Retinal pigment epithelial cell (primary cell): ENCODE data around the gene PTDSS2.

Experiments used
- DNase-seq: peaks from one replicate; pipeline ENCODE4 v3.0.0-alpha.2; 2010; ENCODE audit warnings: low read depth
- H3K4me3 ChIP-seq: 2 replicates; pipeline ENCODE4 v1.5.1; 2011; ENCODE audit warnings: mild to moderate bottlenecking, low read length, control low read depth, moderate library complexity
- TF ChIP-seq, protein P1 (sequence below): conservative IDR thresholded peaks from 2 replicates; pipeline ENCODE4 v1.5.1; 2011; ENCODE audit warnings: low read depth, low read length, control low read depth, inconsistent platforms

Gene PTDSS2

DNA sequence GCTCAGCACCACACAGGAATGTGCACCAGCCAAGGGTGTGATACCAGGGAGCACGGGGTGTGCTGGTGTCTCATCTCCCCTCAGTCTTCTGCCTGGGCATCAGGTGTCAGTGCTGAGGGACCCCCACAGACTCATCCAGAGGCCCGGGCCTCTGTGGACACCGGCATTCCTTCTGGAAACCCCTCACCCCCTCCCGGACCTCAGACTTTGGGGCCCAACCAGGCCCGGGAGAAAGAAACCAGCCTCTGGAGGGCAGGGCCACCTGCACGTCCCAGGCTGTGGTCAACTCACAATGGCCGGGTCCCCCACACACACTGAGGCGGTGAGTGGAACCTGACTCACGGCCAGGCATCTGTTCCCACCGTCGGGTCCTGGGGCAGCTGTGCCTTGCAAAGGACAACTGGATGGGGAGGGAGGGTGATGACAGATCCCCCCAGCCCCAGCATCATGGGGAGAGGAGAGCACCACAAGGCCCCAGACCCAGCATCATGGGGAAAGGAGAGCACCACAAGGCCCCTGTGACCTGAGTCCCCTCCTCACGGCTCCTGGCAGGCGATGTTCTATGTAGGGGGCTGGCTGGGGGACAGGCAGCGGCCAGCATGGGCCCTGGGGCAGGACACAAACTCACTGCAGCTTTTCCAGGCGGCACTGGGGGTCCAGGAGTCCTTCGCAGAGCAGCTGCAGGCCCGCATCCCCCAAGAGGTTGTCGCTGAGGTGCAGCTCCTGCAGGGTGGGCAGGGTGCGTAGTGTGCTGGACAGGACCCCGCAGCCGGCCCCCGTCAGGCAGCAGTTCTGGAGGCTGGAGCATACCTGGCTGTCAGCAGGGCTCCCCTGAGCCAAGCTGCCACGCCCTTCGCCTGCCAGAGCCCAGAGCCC is 49.4 kb downstream of the PTDSS2 start:
- TF ChIP-seq, protein P1, sequence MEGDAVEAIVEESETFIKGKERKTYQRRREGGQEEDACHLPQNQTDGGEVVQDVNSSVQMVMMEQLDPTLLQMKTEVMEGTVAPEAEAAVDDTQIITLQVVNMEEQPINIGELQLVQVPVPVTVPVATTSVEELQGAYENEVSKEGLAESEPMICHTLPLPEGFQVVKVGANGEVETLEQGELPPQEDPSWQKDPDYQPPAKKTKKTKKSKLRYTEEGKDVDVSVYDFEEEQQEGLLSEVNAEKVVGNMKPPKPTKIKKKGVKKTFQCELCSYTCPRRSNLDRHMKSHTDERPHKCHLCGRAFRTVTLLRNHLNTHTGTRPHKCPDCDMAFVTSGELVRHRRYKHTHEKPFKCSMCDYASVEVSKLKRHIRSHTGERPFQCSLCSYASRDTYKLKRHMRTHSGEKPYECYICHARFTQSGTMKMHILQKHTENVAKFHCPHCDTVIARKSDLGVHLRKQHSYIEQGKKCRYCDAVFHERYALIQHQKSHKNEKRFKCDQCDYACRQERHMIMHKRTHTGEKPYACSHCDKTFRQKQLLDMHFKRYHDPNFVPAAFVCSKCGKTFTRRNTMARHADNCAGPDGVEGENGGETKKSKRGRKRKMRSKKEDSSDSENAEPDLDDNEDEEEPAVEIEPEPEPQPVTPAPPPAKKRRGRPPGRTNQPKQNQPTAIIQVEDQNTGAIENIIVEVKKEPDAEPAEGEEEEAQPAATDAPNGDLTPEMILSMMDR = no peak
- no peak for DNase-seq
- no peak overlapping the region for H3K4me3 ChIP-seq

DNA sequence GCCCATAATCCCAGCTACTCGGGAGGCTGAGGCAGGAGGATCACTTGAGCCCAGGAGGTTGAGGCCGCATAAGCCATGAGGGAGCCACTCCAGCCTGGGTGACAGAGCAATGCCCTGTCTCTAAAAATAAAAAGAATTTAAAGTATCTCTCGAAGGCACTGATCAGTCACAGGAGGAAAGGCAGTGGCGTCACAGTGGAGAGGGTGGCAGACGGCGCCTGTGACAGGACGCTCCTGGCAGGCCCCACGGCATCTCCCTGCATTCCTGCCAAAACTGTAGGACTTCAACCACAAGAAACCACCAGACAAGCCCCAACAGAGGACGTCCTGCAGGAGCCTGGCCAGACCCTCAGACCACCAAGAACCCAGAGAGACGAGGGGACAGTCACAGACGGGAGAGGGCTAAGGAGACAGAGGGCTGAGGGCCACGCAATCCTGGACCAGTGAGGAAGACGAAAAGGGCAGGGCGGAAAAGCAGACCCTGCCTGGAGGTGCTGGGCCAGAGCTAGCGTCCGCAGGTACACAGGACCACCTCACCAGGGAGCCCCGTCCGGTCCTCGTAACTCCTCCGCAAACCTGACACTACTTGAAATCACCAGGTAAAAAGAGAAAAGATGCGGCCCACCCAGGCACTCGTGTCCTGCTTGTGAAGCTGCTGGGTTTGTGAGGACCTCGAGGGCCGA is 51.1 kb downstream of the PTDSS2 start:
- H3K4me3 ChIP-seq = no peak overlapping the region
- DNase-seq = no peak
- TF ChIP-seq, protein P1 = no peak

DNA sequence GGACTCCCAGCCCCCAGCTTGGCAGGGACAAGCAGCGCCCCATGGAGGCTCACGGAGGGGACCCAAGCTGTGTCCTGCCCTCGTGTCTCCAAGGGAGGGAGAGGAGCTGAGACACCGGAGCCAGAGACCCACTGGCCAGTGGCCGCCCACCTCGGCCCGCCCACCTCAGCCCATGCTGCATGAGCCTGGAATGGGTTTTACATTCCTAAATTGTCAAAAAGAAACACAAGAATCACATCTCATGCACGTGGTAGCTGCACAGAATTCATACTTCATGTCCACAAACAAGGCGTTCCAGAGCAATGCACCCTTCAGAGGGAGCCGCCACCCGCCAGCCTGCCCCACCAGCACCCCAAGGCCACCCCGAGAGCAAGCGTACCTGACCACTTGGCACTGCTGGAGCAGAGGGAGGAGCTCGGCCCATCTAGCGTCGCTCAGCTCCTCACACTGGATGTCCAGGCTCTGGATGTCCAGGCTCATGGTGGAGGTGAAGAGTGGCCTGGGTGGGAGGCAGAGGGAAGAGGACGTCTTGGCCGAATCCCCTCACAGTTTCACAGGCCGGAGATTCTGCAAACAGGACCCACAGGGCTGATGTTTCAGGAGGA is 51.7 kb downstream of the PTDSS2 start:
- TF ChIP-seq, protein P1 = no peak
- no peak for DNase-seq
- no peak overlapping the region for H3K4me3 ChIP-seq

DNA sequence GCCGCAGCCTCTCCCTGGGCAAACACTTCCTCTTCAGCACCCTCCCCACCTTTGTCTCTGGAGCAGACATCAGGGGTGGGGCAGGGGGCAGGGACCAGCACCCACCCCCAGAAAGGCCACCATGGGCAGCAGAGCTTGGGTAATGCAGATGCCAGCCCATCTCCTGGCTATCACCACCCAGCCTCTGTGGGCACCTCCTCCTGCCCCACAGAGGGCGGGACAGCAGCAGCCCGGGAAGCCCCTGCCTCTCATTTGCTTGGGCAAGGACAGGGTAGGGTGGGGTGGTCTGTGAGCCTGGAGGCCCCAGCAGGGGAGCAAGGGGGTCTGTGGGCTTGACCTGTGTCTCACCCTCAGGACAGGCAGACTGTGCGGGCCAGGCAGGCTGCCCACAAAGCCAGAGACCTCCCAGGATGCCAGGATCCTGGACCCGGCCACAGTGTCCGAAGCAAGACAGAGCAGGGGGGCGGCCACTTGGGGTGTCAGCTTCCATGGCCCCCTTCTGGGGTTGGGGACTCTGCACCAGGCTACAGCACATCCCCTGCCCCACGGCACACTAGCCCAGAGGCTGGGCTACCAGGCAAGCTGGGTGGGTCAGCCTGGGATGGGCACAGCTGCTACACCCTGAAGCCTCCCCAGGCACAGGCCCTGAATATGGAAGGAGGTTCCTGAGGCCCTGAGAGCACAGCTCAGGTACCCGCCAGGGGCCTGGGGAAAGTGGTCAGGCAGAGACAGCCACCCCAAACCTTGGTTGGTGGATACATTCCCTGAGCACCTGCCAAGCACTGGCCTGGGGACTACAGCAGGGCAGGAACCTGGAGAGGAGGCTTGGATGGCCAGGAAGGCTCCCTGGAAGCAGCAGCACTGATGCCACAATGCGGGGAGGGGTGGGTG is 52.5 kb downstream of the PTDSS2 start:
- TF ChIP-seq, protein P1 = no peak
- no peak for DNase-seq
- H3K4me3 ChIP-seq = no peak overlapping the region

DNA sequence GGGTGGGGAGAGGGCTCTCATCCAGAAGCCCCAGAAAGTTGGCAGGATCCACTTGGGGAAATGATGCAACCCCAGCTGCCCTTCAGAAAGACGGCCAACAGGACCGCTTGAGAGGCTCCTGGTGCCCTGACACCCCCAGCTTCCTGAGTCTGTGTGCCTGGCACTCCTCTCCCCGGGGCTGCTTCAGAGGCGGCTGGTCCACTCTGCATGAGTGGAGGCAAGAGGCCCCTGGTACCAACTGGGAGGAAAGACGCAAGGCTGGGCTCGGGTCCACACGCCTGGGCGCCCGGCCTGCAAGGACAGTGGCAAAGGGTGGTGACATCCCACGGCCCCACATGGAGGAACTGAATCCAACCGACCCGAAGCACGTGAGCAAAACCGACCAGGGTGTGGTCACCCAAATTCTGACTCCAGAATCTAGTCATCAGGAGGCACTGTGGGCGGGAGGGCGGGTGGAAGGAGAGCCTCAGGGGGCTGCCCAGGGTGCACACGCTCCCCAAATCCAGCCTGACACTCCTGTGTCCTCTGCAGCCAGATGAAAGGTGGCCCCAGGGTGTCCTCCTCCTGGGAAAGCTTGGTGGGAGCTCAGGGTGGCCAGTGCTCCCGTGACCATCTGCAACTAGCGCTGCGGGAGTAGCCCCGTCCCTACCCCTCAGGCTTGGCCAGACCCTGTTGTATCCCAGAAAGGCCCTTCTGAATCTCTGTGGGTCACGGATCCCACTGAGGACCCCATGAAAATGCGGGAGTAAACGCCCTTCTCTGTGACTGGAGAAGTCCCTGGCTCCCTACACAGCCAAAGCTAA is 53.3 kb downstream of the PTDSS2 start:
- TF ChIP-seq, protein P1 = no peak
- peak overlapping the region; percentile 46 for H3K4me3 ChIP-seq
- DNase-seq = peak; percentile 82
